ENCODE results near the gene NIPAL4.

The NIPAL4 gene

DNA sequence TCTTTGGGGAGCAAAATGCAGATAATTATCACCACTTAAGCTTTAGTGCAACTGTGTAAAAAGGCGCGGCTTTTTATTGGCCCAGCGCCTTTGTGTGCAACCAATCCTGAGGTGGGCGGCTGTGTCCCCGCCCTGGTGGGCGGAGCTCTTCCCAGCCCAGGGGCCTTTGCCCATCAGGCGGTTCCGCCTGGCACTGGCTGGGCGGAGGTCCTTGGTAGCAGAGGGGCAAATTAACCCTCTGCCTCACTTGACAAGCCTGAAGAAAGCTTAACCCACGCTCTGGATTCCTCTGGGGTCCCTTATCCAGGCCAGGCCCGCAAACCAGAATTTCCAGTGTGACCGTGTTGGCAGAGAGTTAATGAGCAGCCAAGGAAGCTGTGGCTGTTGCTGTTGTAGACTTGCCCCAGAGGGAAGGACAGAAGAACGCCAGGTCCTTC is 12.8 kb upstream of the NIPAL4 start:
- Histone ChIP-seq H3K4me1 (ENCODE audit: control insufficient read depth, low read length) (no peaks in the 10 kb centered on the region), H3K36me3 (ENCODE audit: control insufficient read depth, low read length) (no peaks in the 10 kb centered on the region), H3K9me2 (replicated peaks; ENCODE audit: control insufficient read depth, low read length) (no peaks in the 10 kb centered on the region), H3K27me3 (ENCODE audit: control insufficient read depth, low read length) (no peaks in the 10 kb centered on the region), H4K20me1 (ENCODE audit: control insufficient read depth, insufficient read depth, low read depth, low read length) (no peaks in the 10 kb centered on the region), H3F3A (ENCODE audit: control insufficient read depth, insufficient read depth) (no peaks in the 10 kb centered on the region), H3K4me2 (ENCODE audit: low read length) (no peak overlapping the region), H3K27ac (ENCODE audit: low read depth, low read length) (no peak overlapping the region), H3K4me3 (ENCODE audit: low read length) (no peak overlapping the region), H3K9me3 (ENCODE audit: control insufficient read depth, insufficient read depth, low read length) (no peaks in the 10 kb centered on the region), H3K79me2 (ENCODE audit: control insufficient read depth, low read length) (no peaks in the 10 kb centered on the region)
- no peak for TF ChIP-seq EZH2phosphoT487 (IDR thresholded peaks at IDR 0.05; ENCODE audit: borderline replicate concordance, low read length)
- TF ChIP-seq, protein P1, sequence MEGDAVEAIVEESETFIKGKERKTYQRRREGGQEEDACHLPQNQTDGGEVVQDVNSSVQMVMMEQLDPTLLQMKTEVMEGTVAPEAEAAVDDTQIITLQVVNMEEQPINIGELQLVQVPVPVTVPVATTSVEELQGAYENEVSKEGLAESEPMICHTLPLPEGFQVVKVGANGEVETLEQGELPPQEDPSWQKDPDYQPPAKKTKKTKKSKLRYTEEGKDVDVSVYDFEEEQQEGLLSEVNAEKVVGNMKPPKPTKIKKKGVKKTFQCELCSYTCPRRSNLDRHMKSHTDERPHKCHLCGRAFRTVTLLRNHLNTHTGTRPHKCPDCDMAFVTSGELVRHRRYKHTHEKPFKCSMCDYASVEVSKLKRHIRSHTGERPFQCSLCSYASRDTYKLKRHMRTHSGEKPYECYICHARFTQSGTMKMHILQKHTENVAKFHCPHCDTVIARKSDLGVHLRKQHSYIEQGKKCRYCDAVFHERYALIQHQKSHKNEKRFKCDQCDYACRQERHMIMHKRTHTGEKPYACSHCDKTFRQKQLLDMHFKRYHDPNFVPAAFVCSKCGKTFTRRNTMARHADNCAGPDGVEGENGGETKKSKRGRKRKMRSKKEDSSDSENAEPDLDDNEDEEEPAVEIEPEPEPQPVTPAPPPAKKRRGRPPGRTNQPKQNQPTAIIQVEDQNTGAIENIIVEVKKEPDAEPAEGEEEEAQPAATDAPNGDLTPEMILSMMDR (IDR thresholded peaks at IDR 0.05; ENCODE audit: low read depth, low read length, poor library complexity, severe bottlenecking): no peak

DNA sequence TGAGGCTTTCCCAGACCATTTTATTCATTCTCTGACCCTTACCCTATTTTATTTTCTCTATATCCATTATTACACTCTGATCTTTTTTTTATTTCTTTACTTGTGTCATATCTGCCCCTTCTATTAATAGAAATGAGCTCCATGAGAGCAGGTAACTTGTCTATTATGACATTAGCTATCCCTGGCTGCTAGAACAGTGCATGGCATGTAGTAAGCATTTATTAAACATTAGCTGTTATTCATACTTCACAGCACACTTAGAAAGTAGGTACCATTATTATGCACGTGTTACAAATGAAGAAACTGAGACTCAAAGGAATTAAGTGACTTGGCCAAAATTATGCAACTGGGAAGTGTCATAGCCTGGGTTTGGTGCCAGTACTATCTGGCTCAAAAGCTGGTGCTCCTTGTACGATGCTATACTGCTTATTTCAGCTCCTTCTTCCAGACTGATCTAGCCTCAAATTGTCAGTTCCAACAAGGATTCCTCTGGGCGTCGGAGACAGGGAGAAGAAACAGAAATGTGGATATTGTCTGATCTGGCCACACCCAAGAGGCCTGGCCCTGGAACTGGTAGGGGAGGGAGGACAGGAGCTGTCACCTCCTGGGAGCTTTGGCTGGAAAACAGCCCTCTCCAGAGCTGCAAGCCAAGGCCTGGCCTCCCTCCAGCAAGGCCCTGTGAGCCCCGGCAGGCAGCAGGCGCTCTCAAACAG is 10.8 kb upstream of the NIPAL4 start:
- TF ChIP-seq, protein P1 (IDR thresholded peaks at IDR 0.05; ENCODE audit: low read depth, low read length, poor library complexity, severe bottlenecking): no peak
- no peak for TF ChIP-seq EZH2phosphoT487 (IDR thresholded peaks at IDR 0.05; ENCODE audit: borderline replicate concordance, low read length)
- Histone ChIP-seq H3K9me3 (ENCODE audit: control insufficient read depth, insufficient read depth, low read length) (no peaks in the 10 kb centered on the region), H3K36me3 (ENCODE audit: control insufficient read depth, low read length) (no peaks in the 10 kb centered on the region), H3F3A (ENCODE audit: control insufficient read depth, insufficient read depth) (no peaks in the 10 kb centered on the region), H3K4me3 (ENCODE audit: low read length) (no peak overlapping the region), H4K20me1 (ENCODE audit: control insufficient read depth, insufficient read depth, low read depth, low read length) (no peaks in the 10 kb centered on the region), H3K27ac (ENCODE audit: low read depth, low read length) (no peak overlapping the region), H3K4me1 (ENCODE audit: control insufficient read depth, low read length) (no peaks in the 10 kb centered on the region), H3K79me2 (ENCODE audit: control insufficient read depth, low read length) (no peaks in the 10 kb centered on the region), H3K4me2 (ENCODE audit: low read length) (no peak overlapping the region), H3K9me2 (replicated peaks; ENCODE audit: control insufficient read depth, low read length) (no peaks in the 10 kb centered on the region), H3K27me3 (ENCODE audit: control insufficient read depth, low read length) (no peaks in the 10 kb centered on the region)

DNA sequence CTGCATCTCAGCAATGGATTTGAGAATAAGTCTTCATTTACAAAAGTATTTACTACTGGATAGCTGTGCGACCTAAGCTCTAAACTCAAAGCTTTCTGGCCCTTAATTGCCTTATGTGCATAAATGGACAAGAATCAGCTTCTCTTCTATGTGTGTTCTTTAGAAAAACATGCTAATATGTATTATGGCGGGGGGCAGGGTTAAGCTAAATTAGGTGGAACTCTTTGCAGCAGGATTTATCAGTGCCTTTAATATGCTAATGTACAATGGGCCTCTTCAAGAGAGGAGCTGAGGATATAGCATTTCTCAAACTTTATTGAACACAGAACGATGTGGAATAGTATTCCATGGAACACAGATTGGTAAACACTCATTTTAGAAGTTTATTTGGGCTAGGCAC is 10.0 kb upstream of the NIPAL4 start:
- Histone ChIP-seq H3K9me3 (ENCODE audit: control insufficient read depth, insufficient read depth, low read length) (no peaks in the 10 kb centered on the region), H3K4me1 (ENCODE audit: control insufficient read depth, low read length) (no peaks in the 10 kb centered on the region), H3K9me2 (replicated peaks; ENCODE audit: control insufficient read depth, low read length) (no peaks in the 10 kb centered on the region), H3K4me3 (ENCODE audit: low read length) (no peak overlapping the region), H3K36me3 (ENCODE audit: control insufficient read depth, low read length) (no peaks in the 10 kb centered on the region), H3F3A (ENCODE audit: control insufficient read depth, insufficient read depth) (no peaks in the 10 kb centered on the region), H3K79me2 (ENCODE audit: control insufficient read depth, low read length) (no peaks in the 10 kb centered on the region), H3K4me2 (ENCODE audit: low read length) (no peak overlapping the region), H4K20me1 (ENCODE audit: control insufficient read depth, insufficient read depth, low read depth, low read length) (no peaks in the 10 kb centered on the region), H3K27me3 (ENCODE audit: control insufficient read depth, low read length) (no peaks in the 10 kb centered on the region), H3K27ac (ENCODE audit: low read depth, low read length) (no peak overlapping the region)
- TF ChIP-seq EZH2phosphoT487 (IDR thresholded peaks at IDR 0.05; ENCODE audit: borderline replicate concordance, low read length): no peak
- TF ChIP-seq, protein P1 (IDR thresholded peaks at IDR 0.05; ENCODE audit: low read depth, low read length, poor library complexity, severe bottlenecking): no peak

Measured in DOHH2 (cell line).